ENCODE data around the gene ZNF722. TPM values are rescaled to one million over a fixed set of nuclear protein-coding genes. Genes with fewer than 3 reads are reported as not detected.
A peak's percentile ranks its signal among the peaks of the same experiment; 100 is the strongest.
"Not testable (repeated sequence)": the region's sequence is repeated elsewhere in the genome, so short reads cannot be mapped to it uniquely, and the experiment has no call there.

ZNF722 gene
- not detected for total RNA-seq

DNA sequence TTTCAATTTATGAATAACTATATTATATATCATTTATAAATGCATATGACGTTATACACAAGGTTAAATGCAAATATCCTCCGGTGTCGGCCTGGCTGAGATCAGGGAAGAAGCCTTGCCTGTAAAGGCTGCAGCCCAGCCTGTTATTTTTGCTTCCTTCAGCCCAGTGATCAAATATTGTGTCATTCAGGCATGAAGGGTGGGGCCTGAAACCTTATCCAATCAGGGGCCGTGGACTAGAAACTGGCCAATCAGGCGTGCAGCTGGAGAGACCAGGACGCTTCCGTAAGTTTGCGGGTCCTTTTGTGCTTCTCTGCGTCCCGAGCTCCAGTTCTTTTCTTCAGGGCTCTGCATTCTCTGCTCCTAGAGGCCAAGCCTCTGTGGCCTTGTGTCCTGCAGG, at the start of gene ZNF722:
ZNF722 (plus strand) TSS at position 301 of the 400 bp plus-strand sequence. CDS start 113 bp downstream, outside the sequence.
- H3K36me3 Mint-ChIP-seq (ENCODE audit: low read depth) = no peaks in the 10 kb centered on the region
- H3K27ac Mint-ChIP-seq = no peak within 1 kb of the TSS
- H3K9me3 Mint-ChIP-seq = peaks cover 8% of the 10 kb centered on the region
- H3K4me3 Mint-ChIP-seq = no peak within 1 kb of the TSS
- no peak for ATAC-seq (replicated peaks)
- no peaks in the 10 kb centered on the region for H3K27me3 Mint-ChIP-seq
- H3K4me1 Mint-ChIP-seq = no peaks in the 10 kb centered on the region

DNA sequence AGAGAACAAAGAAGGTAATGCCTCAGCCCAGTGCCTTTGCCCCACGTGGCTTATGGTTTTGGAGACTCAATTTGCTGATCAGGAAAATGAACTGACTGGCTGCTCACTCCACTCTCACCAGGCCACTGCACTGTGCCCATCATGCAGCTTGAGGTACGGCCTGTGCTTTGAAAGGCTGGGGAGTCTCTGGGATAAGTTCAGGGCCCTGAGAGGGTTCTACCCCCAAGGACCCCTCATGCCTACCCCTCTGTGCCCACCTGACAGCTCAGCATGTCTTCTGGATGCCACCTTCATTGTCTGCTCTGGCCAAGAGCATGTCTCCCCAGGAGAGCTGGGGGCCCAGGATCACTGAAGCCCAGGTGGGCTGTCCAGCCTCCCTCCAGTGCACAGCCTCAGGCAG, 45.5 kb upstream of the ZNF722 start:
- no peak for ATAC-seq (replicated peaks)
- no peak overlapping the region for H3K4me3 Mint-ChIP-seq
- H3K27ac Mint-ChIP-seq = no peak overlapping the region
- peaks cover 8% of the 10 kb centered on the region for H3K9me3 Mint-ChIP-seq
- H3K4me1 Mint-ChIP-seq = no peaks in the 10 kb centered on the region
- H3K27me3 Mint-ChIP-seq = no peaks in the 10 kb centered on the region
- no peaks in the 10 kb centered on the region for H3K36me3 Mint-ChIP-seq (ENCODE audit: low read depth)

DNA sequence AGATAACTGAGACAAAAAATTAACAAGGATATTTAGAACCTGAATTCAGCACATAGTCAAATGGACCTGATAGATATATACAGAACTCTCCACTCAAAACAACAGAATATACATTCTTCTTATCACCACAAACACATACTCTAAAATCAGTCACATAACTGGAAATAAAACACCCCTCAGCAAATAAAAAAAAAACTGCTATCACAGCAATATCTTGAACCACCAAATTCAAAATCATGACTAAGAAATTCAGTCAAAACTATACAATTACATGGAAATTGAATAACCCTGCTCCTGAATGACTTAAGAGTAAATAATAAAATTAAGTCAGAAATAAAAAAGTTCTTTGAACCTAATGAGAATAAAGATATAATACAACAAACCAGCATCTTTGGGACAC, 30.0 kb upstream of the ZNF722 start:
- ATAC-seq (replicated peaks) = no peak
- H3K9me3 Mint-ChIP-seq = no peaks in the 10 kb centered on the region
- H3K4me3 Mint-ChIP-seq = no peak overlapping the region
- no peaks in the 10 kb centered on the region for H3K27me3 Mint-ChIP-seq
- H3K36me3 Mint-ChIP-seq (ENCODE audit: low read depth) = no peaks in the 10 kb centered on the region
- H3K27ac Mint-ChIP-seq = no peak overlapping the region
- H3K4me1 Mint-ChIP-seq = no peaks in the 10 kb centered on the region

DNA sequence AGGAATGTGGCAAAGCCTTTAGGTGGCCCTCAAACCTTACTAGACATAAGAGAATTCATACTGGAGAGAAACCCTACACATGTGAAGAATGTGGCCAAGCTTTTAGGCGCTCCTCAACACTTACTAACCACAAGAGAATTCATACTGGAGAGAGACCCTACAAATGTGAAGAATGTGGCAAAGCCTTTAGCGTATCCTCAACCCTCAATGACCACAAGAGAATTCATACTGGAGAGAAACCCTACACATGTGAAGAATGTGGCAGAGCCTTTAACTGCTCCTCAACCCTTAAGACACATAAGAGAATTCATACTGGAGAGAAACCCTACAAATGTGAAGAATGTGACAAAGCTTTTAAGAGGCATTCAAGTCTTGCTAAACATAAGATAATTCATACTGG, 16.8 kb downstream of the ZNF722 start:
- not testable (repeated sequence) for H3K27ac Mint-ChIP-seq; H3K27me3 Mint-ChIP-seq; H3K4me1 Mint-ChIP-seq; H3K4me3 Mint-ChIP-seq; ATAC-seq (replicated peaks); H3K36me3 Mint-ChIP-seq (ENCODE audit: low read depth)
- peaks cover 25% of the 10 kb centered on the region for H3K9me3 Mint-ChIP-seq

DNA sequence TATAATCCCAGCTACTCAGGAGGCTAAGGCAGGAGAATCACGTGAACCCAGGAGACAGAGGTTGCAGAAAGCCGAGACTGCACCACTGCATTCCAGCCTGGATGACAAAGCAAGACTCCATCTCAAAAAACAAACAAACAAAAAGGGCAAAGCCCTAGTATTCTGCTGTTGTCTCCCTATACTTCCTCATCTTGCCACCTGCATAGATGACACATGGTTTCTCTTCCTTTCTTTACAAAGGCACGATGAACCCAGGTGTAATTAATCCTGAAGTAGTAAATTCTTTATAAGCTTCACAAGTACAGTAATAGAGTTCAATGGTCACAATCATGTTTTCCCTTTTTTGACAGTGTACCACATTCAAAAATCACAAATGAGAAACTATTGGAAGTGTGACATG, 36.7 kb downstream of the ZNF722 start:
- Mint-ChIP-seq H3K9me3 (peaks cover 16% of the 10 kb centered on the region), H3K4me3 (no peak overlapping the region), H3K4me1 (no peaks in the 10 kb centered on the region), H3K36me3 (ENCODE audit: low read depth) (no peaks in the 10 kb centered on the region), H3K27ac (no peak overlapping the region), H3K27me3 (no peaks in the 10 kb centered on the region)
- no peak for ATAC-seq (replicated peaks)

DNA sequence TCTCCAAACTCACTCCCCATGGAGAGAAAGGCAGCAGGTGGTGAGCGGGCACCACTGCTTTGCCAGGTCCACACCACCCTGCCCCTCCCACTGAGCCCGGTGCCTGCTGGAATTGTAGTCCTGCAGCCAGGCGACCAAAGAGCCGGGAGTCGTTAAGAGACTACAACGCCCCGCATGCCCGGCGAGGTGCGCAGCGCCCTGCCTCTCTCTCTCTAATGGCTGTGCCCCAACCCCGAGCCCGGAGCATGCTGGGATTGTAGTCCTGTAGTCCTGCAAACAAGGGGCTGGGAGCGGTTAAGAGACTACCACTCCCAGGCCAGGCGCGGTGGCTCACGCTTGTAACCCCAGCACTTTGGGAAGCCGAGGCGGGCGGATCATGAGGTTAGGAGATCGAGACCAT, 38.4 kb downstream of the ZNF722 start:
- Mint-ChIP-seq H3K27ac (no peak overlapping the region), H3K36me3 (ENCODE audit: low read depth) (no peaks in the 10 kb centered on the region), H3K9me3 (peaks cover 15% of the 10 kb centered on the region), H3K4me1 (no peaks in the 10 kb centered on the region), H3K4me3 (no peak overlapping the region), H3K27me3 (no peaks in the 10 kb centered on the region)
- ATAC-seq (replicated peaks) = no peak

DNA sequence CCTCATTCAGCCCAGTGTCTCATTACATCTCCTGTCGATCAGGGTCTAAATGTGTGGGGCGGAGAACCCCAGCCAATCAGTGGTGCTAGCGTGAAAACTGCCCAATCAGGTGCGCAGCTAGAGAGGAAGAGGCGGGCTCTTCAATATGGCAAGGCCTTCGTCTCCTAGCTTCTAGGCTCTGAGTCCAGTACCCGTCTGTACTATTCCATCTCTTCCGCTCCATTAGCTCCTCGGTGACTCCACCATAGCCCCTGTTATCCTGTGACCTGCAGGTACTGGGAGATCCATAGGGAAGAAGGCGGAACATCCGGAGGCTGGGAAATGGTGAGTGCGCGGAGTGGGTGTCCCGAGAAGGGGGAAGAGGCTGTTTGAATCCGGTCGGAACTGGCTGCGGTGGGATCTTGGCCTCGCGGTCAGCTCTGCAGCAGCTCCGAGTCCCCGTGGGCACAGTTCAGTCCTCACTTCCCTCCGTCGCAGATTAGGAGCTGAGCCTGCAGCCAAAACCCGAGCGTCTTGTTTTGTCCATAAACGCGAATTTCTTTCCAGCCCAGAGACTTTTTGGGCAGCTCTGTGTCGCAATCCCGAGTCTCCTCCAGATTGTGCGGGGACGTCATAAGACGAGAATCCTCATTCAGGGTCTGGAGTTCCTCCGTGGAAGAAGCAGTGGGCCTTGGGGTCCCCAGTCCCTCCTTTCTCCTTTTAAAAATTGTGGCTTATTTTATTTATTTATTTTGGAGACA, 46.8 kb downstream of the ZNF722 start, which contains the start of gene ZNF727:
ZNF727 (plus strand) TSS at position 134 of the 740 bp plus-strand sequence; CDS start at position 322, 188 bp downstream.
- peaks cover 29% of the 10 kb centered on the region for H3K9me3 Mint-ChIP-seq
- H3K27ac Mint-ChIP-seq = no peak within 1 kb of the TSS
- H3K36me3 Mint-ChIP-seq (ENCODE audit: low read depth) = no peaks in the 10 kb centered on the region
- H3K4me3 Mint-ChIP-seq = peak within 1 kb of the TSS; percentile 64
- H3K27me3 Mint-ChIP-seq = peaks cover 3% of the 10 kb centered on the region
- H3K4me1 Mint-ChIP-seq = no peaks in the 10 kb centered on the region
- ATAC-seq (replicated peaks) = peak; percentile 66

DNA sequence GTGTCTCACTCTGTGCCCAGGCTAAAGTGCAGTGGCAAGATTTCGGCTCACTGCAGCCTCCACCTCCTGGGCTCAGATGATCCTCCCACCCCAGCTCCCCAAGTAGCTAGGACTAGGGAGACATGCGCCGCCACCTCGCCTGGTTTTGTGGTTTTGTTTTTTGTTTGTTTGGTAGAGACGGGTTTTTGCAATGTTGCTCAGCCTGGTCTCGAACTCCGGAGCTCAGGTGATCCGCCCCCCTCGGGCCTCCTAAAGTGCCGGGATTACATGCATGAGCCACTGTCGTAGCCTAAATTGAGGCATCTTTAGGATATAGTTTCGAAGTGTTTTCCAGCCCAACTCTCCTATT, 47.4 kb downstream of the ZNF722 start:
- Mint-ChIP-seq H3K4me3 (peak overlapping the region; percentile 64), H3K9me3 (peaks cover 29% of the 10 kb centered on the region), H3K4me1 (no peaks in the 10 kb centered on the region), H3K36me3 (ENCODE audit: low read depth) (no peaks in the 10 kb centered on the region), H3K27me3 (peaks cover 3% of the 10 kb centered on the region), H3K27ac (no peak overlapping the region)
- ATAC-seq (replicated peaks) = no peak

Other genes with a start within 250 kb of the ZNF722 start
- gene ZNF727, start 46.6 kb downstream of the ZNF722 start, total RNA-seq = under 1 TPM in 1 of 2 donors, not detected in 1; 0.45 TPM
- not detected for gene ZNF735, start 208.4 kb downstream of the ZNF722 start, total RNA-seq
- not detected for gene ZNF679, start 229.6 kb downstream of the ZNF722 start, total RNA-seq